Neural cell (in vitro differentiated cells): ENCODE results near the gene CPLANE1. TPM values are rescaled to one million over a fixed set of nuclear protein-coding genes. Genes with fewer than 3 reads are reported as not detected.

Source experiments
- H2AFZ ChIP-seq: fragments of 200-600, 300-800 bp; sonication (generic), shearing (Covaris generic); 2 replicates; pipeline ENCODE4 v1.6.0; 2014; ENCODE audit warnings: low read depth, mild to moderate bottlenecking, antibody characterized with exemption, low read length, moderate library complexity
- H3F3A ChIP-seq: fragments of 200-600 bp; shearing (Covaris generic); 2 replicates; pipeline ENCODE4 v1.6.1; 2016; ENCODE audit warnings: mild to moderate bottlenecking, moderate library complexity, mixed read lengths, antibody characterized with exemption, low read length; ENCODE audit not compliant: insufficient read depth, poor library complexity, severe bottlenecking
- H3K27ac ChIP-seq: fragments of 200-600, 300-800 bp; sonication (generic), shearing (Covaris generic); 2 replicates; pipeline ENCODE4 v1.5.1; 2014; ENCODE audit warnings: mild to moderate bottlenecking, low read length, moderate library complexity
- H3K27me3 ChIP-seq: fragments of 300-800, 200-600 bp; sonication (generic), shearing (Covaris generic); 2 replicates; pipeline ENCODE4 v1.6.0; 2014; ENCODE audit warnings: mild to moderate bottlenecking, low read depth, low read length, moderate library complexity; ENCODE audit not compliant: insufficient read depth
- H3K36me3 ChIP-seq: fragments of 300-800, 200-600 bp; sonication (generic), shearing (Covaris generic); 2 replicates; pipeline ENCODE4 v1.5.1; 2014; ENCODE audit warnings: mild to moderate bottlenecking, antibody characterized with exemption, low read length, moderate library complexity; ENCODE audit not compliant: insufficient read depth
- H3K4me2 ChIP-seq: fragments of 300-800, 200-600 bp; sonication (generic), shearing (Covaris generic); 2 replicates; pipeline ENCODE4 v1.6.0; 2014; ENCODE audit warnings: mild to moderate bottlenecking, low read length
- H3K4me3 ChIP-seq: fragments of 300-800, 200-600 bp; sonication (generic), shearing (Covaris generic); 2 replicates; pipeline ENCODE4 v1.5.1; 2014; ENCODE audit warnings: mild to moderate bottlenecking, low read length, moderate library complexity
- H3K79me2 ChIP-seq: fragments of 200-600 bp; shearing (Covaris generic); replicated peaks from 2 replicates; pipeline ENCODE4 v1.6.0; 2014; ENCODE audit warnings: mild to moderate bottlenecking, low read length, moderate library complexity; ENCODE audit not compliant: insufficient read depth
- H3K9ac ChIP-seq: fragments of 300-800, 200-600 bp; sonication (generic), shearing (Covaris generic); 2 replicates; pipeline ENCODE4 v1.6.1; 2016; ENCODE audit warnings: mild to moderate bottlenecking, low read length, mixed read lengths
- H3K9me2 ChIP-seq: fragments of 200-600 bp; shearing (Covaris generic); 2 replicates; pipeline ENCODE4 v1.6.1; 2016; ENCODE audit warnings: mild to moderate bottlenecking, low read length, mixed read lengths; ENCODE audit not compliant: insufficient read depth
- H3K9me3 ChIP-seq: fragments of 200-600, 300-800 bp; sonication (generic), shearing (Covaris generic); 2 replicates; pipeline ENCODE4 v1.6.1; 2016; ENCODE audit warnings: mild to moderate bottlenecking, mixed run types, low read length, moderate library complexity, mixed read lengths
- H4K20me1 ChIP-seq: fragments of 200-600 bp; shearing (Covaris generic); 2 replicates; pipeline ENCODE4 v1.6.1; 2016; ENCODE audit warnings: mild to moderate bottlenecking, mixed run types; ENCODE audit not compliant: insufficient read depth
- EP300 ChIP-seq: fragments of 450-650 bp; conservative IDR thresholded peaks from 2 replicates; pipeline ENCODE4 v1.6.1; 2014; ENCODE audit warnings: antibody characterized with exemption, mild to moderate bottlenecking, moderate library complexity; ENCODE audit not compliant: poor library complexity, severe bottlenecking
- EZH2 ChIP-seq: fragments of 200-600, 300-800 bp; shearing (Covaris generic), sonication (generic); IDR thresholded peaks from 2 replicates; pipeline ENCODE4 v1.6.1; 2014; ENCODE audit warnings: antibody characterized with exemption, low read length, borderline replicate concordance, mild to moderate bottlenecking; ENCODE audit not compliant: insufficient read depth, poor library complexity, severe bottlenecking
- MXI1 ChIP-seq: fragments of 450-650 bp; conservative IDR thresholded peaks from 2 replicates; pipeline ENCODE4 v1.6.1; 2014; ENCODE audit warnings: antibody characterized with exemption, mild to moderate bottlenecking; ENCODE audit not compliant: poor library complexity, severe bottlenecking
- POLR2AphosphoS5 ChIP-seq: IDR thresholded peaks from 2 replicates; pipeline ENCODE4 v1.6.1; 2012
- RAD21 ChIP-seq: fragments of 450-650 bp; conservative IDR thresholded peaks from 2 replicates; pipeline ENCODE4 v1.6.1; 2014; ENCODE audit warnings: antibody characterized with exemption, mild to moderate bottlenecking, moderate library complexity
- SMC3 ChIP-seq: fragments of 450-650 bp; conservative IDR thresholded peaks from 2 replicates; pipeline ENCODE4 v1.6.1; 2014; ENCODE audit warnings: antibody characterized with exemption, mild to moderate bottlenecking, moderate library complexity; ENCODE audit not compliant: poor library complexity
- TAF1 ChIP-seq: IDR thresholded peaks from 2 replicates; pipeline ENCODE4 v1.6.1; 2012; ENCODE audit warnings: low read depth
- polyA plus RNA-seq: library from polyadenylated mRNA; depleted of rRNA; stranded (reverse); fragments of >200 nt; gene quantifications from 2 replicates; pipeline ENCODE4 v1.2.3, GENCODE V29; 2014
- TF ChIP-seq, protein P1 (sequence below): fragments of 450-650 bp; IDR thresholded peaks from 2 replicates; pipeline ENCODE4 v1.5.1; 2014; ENCODE audit warnings: antibody characterized with exemption, mild to moderate bottlenecking, moderate library complexity; ENCODE audit not compliant: poor library complexity, severe bottlenecking
- TF ChIP-seq, protein P2 (sequence below): IDR thresholded peaks from 2 replicates; pipeline ENCODE4 v1.6.1; 2012; ENCODE audit warnings: borderline replicate concordance

The CPLANE1 gene
- polyA plus RNA-seq, 1 donor from 2014 or later, result 26.0 TPM

DNA sequence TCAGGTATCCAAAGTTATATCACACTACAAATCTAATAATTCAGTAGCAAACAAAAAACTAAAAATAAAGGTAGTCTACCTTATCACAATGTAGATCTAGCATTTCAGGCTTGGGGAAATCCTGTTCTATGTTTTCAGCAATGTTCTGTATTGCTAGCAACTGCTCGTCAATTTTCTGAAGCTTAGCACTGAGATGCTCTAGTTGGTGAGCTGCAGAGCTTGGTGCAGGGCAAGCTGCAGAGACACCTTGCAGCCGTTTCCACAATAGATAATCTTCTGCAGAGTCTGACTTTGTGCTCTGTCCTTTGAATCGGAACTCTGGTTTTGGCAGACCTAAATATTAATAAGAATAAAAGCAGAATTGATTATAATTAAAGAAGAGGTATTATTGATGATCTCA lies 95.5 kb downstream of the CPLANE1 start:
- no peak for TF ChIP-seq POLR2AphosphoS5
- TF ChIP-seq, protein P1, sequence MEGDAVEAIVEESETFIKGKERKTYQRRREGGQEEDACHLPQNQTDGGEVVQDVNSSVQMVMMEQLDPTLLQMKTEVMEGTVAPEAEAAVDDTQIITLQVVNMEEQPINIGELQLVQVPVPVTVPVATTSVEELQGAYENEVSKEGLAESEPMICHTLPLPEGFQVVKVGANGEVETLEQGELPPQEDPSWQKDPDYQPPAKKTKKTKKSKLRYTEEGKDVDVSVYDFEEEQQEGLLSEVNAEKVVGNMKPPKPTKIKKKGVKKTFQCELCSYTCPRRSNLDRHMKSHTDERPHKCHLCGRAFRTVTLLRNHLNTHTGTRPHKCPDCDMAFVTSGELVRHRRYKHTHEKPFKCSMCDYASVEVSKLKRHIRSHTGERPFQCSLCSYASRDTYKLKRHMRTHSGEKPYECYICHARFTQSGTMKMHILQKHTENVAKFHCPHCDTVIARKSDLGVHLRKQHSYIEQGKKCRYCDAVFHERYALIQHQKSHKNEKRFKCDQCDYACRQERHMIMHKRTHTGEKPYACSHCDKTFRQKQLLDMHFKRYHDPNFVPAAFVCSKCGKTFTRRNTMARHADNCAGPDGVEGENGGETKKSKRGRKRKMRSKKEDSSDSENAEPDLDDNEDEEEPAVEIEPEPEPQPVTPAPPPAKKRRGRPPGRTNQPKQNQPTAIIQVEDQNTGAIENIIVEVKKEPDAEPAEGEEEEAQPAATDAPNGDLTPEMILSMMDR, result no peak
- no peak for TF ChIP-seq EZH2
- Histone ChIP-seq H3K9ac (no peak overlapping the region), H3K36me3 (peaks cover 26% of the 10 kb centered on the region), H3K4me3 (no peak overlapping the region), H3K9me2 (no peaks in the 10 kb centered on the region), H4K20me1 (no peaks in the 10 kb centered on the region), H3F3A (no peaks in the 10 kb centered on the region), H3K9me3 (no peaks in the 10 kb centered on the region), H3K27me3 (no peaks in the 10 kb centered on the region), H3K27ac (no peak overlapping the region), H3K4me2 (no peak overlapping the region), H2AFZ (no peak overlapping the region), H3K79me2 (no peaks in the 10 kb centered on the region)

DNA sequence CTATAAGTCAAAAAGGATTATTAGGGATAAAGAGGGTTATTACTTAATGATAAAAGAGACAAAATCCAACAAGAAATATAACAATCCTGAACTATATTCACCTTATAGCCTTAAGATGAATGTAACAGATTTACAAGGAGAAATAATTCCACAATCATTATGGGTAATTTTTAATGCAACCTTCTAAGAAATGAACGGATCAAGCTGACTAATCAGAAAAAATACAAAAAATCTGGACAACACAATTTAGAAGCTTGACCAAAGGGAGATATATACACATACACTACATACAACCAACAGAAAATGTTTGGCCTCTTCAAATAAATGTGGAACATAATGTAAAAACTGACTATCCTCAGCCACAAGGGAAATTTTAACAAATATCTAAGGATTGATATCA lies 102.3 kb downstream of the CPLANE1 start:
- H3F3A ChIP-seq, result no peaks in the 10 kb centered on the region
- no peaks in the 10 kb centered on the region for H3K9me3 ChIP-seq
- H3K27ac ChIP-seq, result no peak overlapping the region
- H3K79me2 ChIP-seq, result no peaks in the 10 kb centered on the region
- no peak for TF ChIP-seq EZH2
- TF ChIP-seq EP300, result no peak
- TF ChIP-seq, protein P1, result no peak
- TF ChIP-seq POLR2AphosphoS5, result no peak
- no peak for TF ChIP-seq SMC3
- TF ChIP-seq, protein P2, sequence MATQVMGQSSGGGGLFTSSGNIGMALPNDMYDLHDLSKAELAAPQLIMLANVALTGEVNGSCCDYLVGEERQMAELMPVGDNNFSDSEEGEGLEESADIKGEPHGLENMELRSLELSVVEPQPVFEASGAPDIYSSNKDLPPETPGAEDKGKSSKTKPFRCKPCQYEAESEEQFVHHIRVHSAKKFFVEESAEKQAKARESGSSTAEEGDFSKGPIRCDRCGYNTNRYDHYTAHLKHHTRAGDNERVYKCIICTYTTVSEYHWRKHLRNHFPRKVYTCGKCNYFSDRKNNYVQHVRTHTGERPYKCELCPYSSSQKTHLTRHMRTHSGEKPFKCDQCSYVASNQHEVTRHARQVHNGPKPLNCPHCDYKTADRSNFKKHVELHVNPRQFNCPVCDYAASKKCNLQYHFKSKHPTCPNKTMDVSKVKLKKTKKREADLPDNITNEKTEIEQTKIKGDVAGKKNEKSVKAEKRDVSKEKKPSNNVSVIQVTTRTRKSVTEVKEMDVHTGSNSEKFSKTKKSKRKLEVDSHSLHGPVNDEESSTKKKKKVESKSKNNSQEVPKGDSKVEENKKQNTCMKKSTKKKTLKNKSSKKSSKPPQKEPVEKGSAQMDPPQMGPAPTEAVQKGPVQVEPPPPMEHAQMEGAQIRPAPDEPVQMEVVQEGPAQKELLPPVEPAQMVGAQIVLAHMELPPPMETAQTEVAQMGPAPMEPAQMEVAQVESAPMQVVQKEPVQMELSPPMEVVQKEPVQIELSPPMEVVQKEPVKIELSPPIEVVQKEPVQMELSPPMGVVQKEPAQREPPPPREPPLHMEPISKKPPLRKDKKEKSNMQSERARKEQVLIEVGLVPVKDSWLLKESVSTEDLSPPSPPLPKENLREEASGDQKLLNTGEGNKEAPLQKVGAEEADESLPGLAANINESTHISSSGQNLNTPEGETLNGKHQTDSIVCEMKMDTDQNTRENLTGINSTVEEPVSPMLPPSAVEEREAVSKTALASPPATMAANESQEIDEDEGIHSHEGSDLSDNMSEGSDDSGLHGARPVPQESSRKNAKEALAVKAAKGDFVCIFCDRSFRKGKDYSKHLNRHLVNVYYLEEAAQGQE, result no peak
- no peak for TF ChIP-seq RAD21
- TF ChIP-seq TAF1, result no peak
- no peak for TF ChIP-seq MXI1
- H3K4me3 ChIP-seq, result no peak overlapping the region
- no peaks in the 10 kb centered on the region for H4K20me1 ChIP-seq
- no peak overlapping the region for H2AFZ ChIP-seq
- H3K36me3 ChIP-seq, result peaks cover 11% of the 10 kb centered on the region
- H3K27me3 ChIP-seq, result no peaks in the 10 kb centered on the region
- H3K9ac ChIP-seq, result no peak overlapping the region
- H3K4me2 ChIP-seq, result no peak overlapping the region
- no peaks in the 10 kb centered on the region for H3K9me2 ChIP-seq
